Tongue (tissue), 2 donors: ENCODE measurements around the gene COPA. TPM values are rescaled to one million over a fixed set of nuclear protein-coding genes. Genes with fewer than 3 reads are reported as not detected.

Source experiments
- small RNA-seq: library from RNA; depleted of rRNA; stranded (forward); fragments of <200 nt; gene quantifications from one replicate; pipeline ENCODE3, GENCODE V24; 2014; ENCODE audit warnings: low replicate concordance
- total RNA-seq: library from RNA; depleted of rRNA; stranded (reverse); fragments of >200 nt; gene quantifications from one replicate; pipeline ENCODE4 v1.2.3, GENCODE V29; 2014

Gene COPA
- total RNA-seq, 1 donor from 2014 or later = 144 TPM

Small RNA genes within 50 kb of the gene (small RNA-seq; reads per million reads assigned to genes)
- gene RF00019 = not detected
- not detected for gene RNU4-42P

Other genes starting within 250 kb of the COPA start
- gene IGSF8, start 244.6 kb downstream of the COPA start, total RNA-seq = 21.8 TPM
- gene ATP1A2, start 227.5 kb downstream of the COPA start, total RNA-seq = 144 TPM
- 0.62 TPM for gene ATP1A4, start 191.6 kb downstream of the COPA start, total RNA-seq
- gene CASQ1, start 152.7 kb downstream of the COPA start, total RNA-seq = 831 TPM
- gene PEA15, start 137.9 kb downstream of the COPA start, total RNA-seq = 50.7 TPM
- gene DCAF8, start 80.7 kb downstream of the COPA start, total RNA-seq = 113 TPM
- 51.4 TPM for gene PEX19, start 58.1 kb downstream of the COPA start, total RNA-seq
- 93.2 TPM for gene NCSTN, start 133 bp upstream of the COPA start, total RNA-seq
- not detected for gene NHLH1, start 23.8 kb upstream of the COPA start, total RNA-seq
- 6.9 TPM for gene VANGL2, start 57.3 kb upstream of the COPA start, total RNA-seq
- not detected for gene SLAMF6, start 180.0 kb upstream of the COPA start, total RNA-seq
- 3.2 TPM for gene CD84, start 236.2 kb upstream of the COPA start, total RNA-seq